Endothelial cell of umbilical vein (primary cell): ENCODE results near the gene GALNT17. TPM values are rescaled to one million over a fixed set of nuclear protein-coding genes. Genes with fewer than 3 reads are reported as not detected.

Experiments
- BruUV-seq: library from RNA; stranded (reverse); fragments of 400-500 nt; replicated peaks from 2 replicates; lab custom pipeline; 2021; lab: Mats Ljungman, UMichigan
- CTCF ChIA-PET: fragments of 300-600, 350-600 bp; sonication (Branson Sonifier 250); formaldehyde crosslinking; loops from one replicate; lab custom pipeline; 2021; ENCODE audit warnings: antibody characterized with exemption, inconsistent platforms; lab: Charles Lee
- POLR2A ChIA-PET: fragments of 300-600, 350-600 bp; sonication (Branson Sonifier 250); formaldehyde crosslinking; loops from one replicate; lab custom pipeline; 2021; ENCODE audit warnings: antibody characterized with exemption, inconsistent platforms; lab: Charles Lee
- DNase-seq: peaks from one replicate; pipeline ENCODE4 v3.0.0-alpha.2; 2011; ENCODE audit warnings: low read depth, low spot score
- FAIRE-seq: peaks from 2 replicates; lab custom pipeline; 2011; peaks lifted over from hg19 to GRCh38; lab: Jason Lieb, UNC
- H2AFZ ChIP-seq: 2 replicates; pipeline ENCODE4 v1.6.0; 2012; ENCODE audit warnings: low read depth, low read length, control low read depth, inconsistent platforms
- H3K27ac ChIP-seq: 2 replicates; pipeline ENCODE4 v1.5.1; 2011; ENCODE audit warnings: low read depth, mild to moderate bottlenecking, control low read depth, low read length, moderate library complexity; ENCODE audit not compliant: insufficient read depth
- H3K27me3 ChIP-seq, 2 experiments: 2 replicates each; pipeline versions ENCODE4 v1.6.0 to v1.6.1; 2011; ENCODE audit warnings: low read length in 2 of 2, mixed read lengths in 1 of 2; ENCODE audit not compliant: control insufficient read depth in 2 of 2, insufficient read depth in 2 of 2
- H3K36me3 ChIP-seq, 2 experiments: 2 replicates in 1 of 2; 3 replicates in 1 of 2; pipeline ENCODE4 v1.5.1; 2011; ENCODE audit warnings: low read length in 2 of 2, mild to moderate bottlenecking in 1 of 2, moderate library complexity in 1 of 2; ENCODE audit not compliant: control insufficient read depth in 2 of 2, insufficient read depth in 2 of 2; ENCODE audit errors: extremely low read depth in 1 of 2
- H3K4me1 ChIP-seq: 3 replicates; pipeline ENCODE4 v1.5.1; 2011; ENCODE audit warnings: mild to moderate bottlenecking, low read length; ENCODE audit not compliant: control insufficient read depth, insufficient read depth; ENCODE audit errors: extremely low read depth
- H3K4me2 ChIP-seq: 2 replicates; pipeline ENCODE4 v1.6.1; 2011; ENCODE audit warnings: low read length, control low read depth, mixed read lengths; ENCODE audit not compliant: insufficient read depth
- H3K4me3 ChIP-seq, 3 experiments: fragments of 200-600 bp in 1 of 3; sonication (generic), shearing (Covaris generic) in 1 of 3; replicated peaks in 1 of 3; 2 replicates each; pipeline ENCODE4 v1.5.1; 2011 to 2016; ENCODE audit warnings: control low read depth in 3 of 3, low read length in 3 of 3, mild to moderate bottlenecking in 2 of 3, inconsistent platforms in 1 of 3, low read depth in 1 of 3, moderate library complexity in 1 of 3; ENCODE audit not compliant: insufficient read depth in 1 of 3
- H3K79me2 ChIP-seq: 2 replicates; pipeline ENCODE4 v1.6.0; 2012; ENCODE audit warnings: low read length, inconsistent platforms; ENCODE audit not compliant: control insufficient read depth, insufficient read depth
- H3K9ac ChIP-seq: replicated peaks from 2 replicates; pipeline ENCODE3; 2011; ENCODE audit warnings: low read length, control low read depth; ENCODE audit not compliant: insufficient read depth; ENCODE audit errors: extremely low read depth
- H3K9me1 ChIP-seq: replicated peaks from 3 replicates; pipeline ENCODE4 v1.6.0; 2011; ENCODE audit warnings: mild to moderate bottlenecking, low read length; ENCODE audit not compliant: control insufficient read depth, insufficient read depth; ENCODE audit errors: extremely low read depth
- H3K9me3 ChIP-seq: replicated peaks from 2 replicates; pipeline ENCODE4 v1.5.1; 2012; ENCODE audit warnings: low read length, inconsistent platforms; ENCODE audit not compliant: control insufficient read depth, insufficient read depth
- H4K20me1 ChIP-seq: replicated peaks from 2 replicates; pipeline ENCODE3; 2011; ENCODE audit warnings: mild to moderate bottlenecking, low read length; ENCODE audit not compliant: control insufficient read depth, insufficient read depth; ENCODE audit errors: extremely low read depth
- CTCF ChIP-seq, 2 donors: IDR thresholded peaks; 1 replicate in 1 of 2; 2 replicates in 1 of 2; pipeline ENCODE4 v1.5.1; 2011; ENCODE audit warnings: low read length in 2 of 2, mild to moderate bottlenecking in 2 of 2, moderate library complexity in 2 of 2, control low read depth in 1 of 2, inconsistent platforms in 1 of 2, low read depth in 1 of 2; ENCODE audit not compliant: insufficient read depth in 1 of 2; ENCODE audit errors: extremely low read depth in 1 of 2
- EZH2 ChIP-seq: IDR thresholded peaks from 2 replicates; pipeline ENCODE4 v1.6.1; 2012; ENCODE audit warnings: borderline replicate concordance, low read depth, mild to moderate bottlenecking, moderate library complexity, low read length, inconsistent platforms; ENCODE audit not compliant: severe bottlenecking
- FOS ChIP-seq: IDR thresholded peaks from 2 replicates; pipeline ENCODE4 v1.6.1; 2011; ENCODE audit warnings: mild to moderate bottlenecking, low read length, moderate library complexity, borderline replicate concordance; ENCODE audit not compliant: insufficient read depth
- GATA2 ChIP-seq: IDR thresholded peaks from 2 replicates; pipeline ENCODE4 v1.7.0; 2011; ENCODE audit warnings: low read depth, mild to moderate bottlenecking, moderate library complexity, mixed read lengths, low read length; ENCODE audit not compliant: insufficient read length, insufficient read depth
- JUN ChIP-seq: IDR thresholded peaks from 2 replicates; pipeline ENCODE4 v1.6.1; 2011; ENCODE audit warnings: borderline replicate concordance, low read depth; ENCODE audit not compliant: insufficient read length, insufficient read depth
- MAX ChIP-seq: IDR thresholded peaks from 2 replicates; pipeline ENCODE4 v1.6.1; 2011; ENCODE audit not compliant: insufficient read depth, insufficient read length
- MYC ChIP-seq: IDR thresholded peaks from one replicate; pipeline ENCODE4 v1.6.1; 2011; ENCODE audit warnings: mild to moderate bottlenecking, low read depth, low read length
- POLR2A ChIP-seq: IDR thresholded peaks from 2 replicates; pipeline ENCODE4 v1.6.1; 2012; ENCODE audit warnings: low read depth, mild to moderate bottlenecking, control low read depth, low read length
- POLR2AphosphoS5 ChIP-seq: IDR thresholded peaks from 2 replicates; pipeline ENCODE4 v1.6.1; 2012; ENCODE audit warnings: low read depth, mild to moderate bottlenecking, control low read depth, low read length, moderate library complexity; ENCODE audit not compliant: insufficient read depth
- dilution Hi-C: fragments of 300-500 bp; cut with MboI; formaldehyde crosslinking; loops from one replicate; pipeline ENCODE4 v1.15.0; 2019; ENCODE audit warnings: low sequenced_read_pairs; ENCODE audit not compliant: extremely low pct_ligation_motif_present
- intact Hi-C: fragments of 100-400 bp; cut with micrococcal nuclease; formaldehyde crosslinking; loops from one replicate; pipeline ENCODE4 v1.10.0; 2022
- polyA plus RNA-seq, 4 experiments: library from polyadenylated mRNA; depleted of rRNA in 3 of 4; stranded (reverse) in 3 of 4; unstranded in 1 of 4; fragments of >200 nt; gene quantifications; 2 replicates each; pipeline versions ENCODE4 v1.2.1 to v1.2.3, GENCODE V29; 2011 to 2012; ENCODE audit warnings: missing spikeins in 1 of 4
- total RNA-seq: library from RNA; stranded (reverse); gene quantifications from 2 replicates; pipeline ENCODE4 v1.2.3, GENCODE V29; 2021

GALNT17 gene
- total and polyA plus RNA-seq, 2 donors (not counting 3 experiments of a cell fraction or from before 2014, with no cell fraction given) = not detected

GRCh38 chr7:71221049-71221448, 89.1 kb downstream of the GALNT17 start:
- POLR2A ChIA-PET = no interaction called here
- no peak overlapping the region for H3K4me2 ChIP-seq
- no peaks in the 10 kb centered on the region for H4K20me1 ChIP-seq
- TF ChIP-seq CTCF (IDR thresholded peaks at IDR 0.05; ENCODE audit: extremely low read depth in 1 of 2, insufficient read depth in 1 of 2, low read depth in 1 of 2, low read length in 2 of 2) (no peak), POLR2A (no peak), EZH2 (no peak), FOS (no peak), GATA2 (no peak), MYC (no peak), MAX (no peak), POLR2AphosphoS5 (no peak), JUN (no peak)
- no peaks in the 10 kb centered on the region for H3K79me2 ChIP-seq
- no TSS peak for BruUV-seq
- intact Hi-C loops (no loop called here), dilution Hi-C loops (no loop called here)
- no peaks in the 10 kb centered on the region for H3K27me3 ChIP-seq
- no peak overlapping the region for H3K27ac ChIP-seq
- H3K36me3 ChIP-seq = no peaks in the 10 kb centered on the region
- CTCF ChIA-PET = no interaction called here
- no peak for DNase-seq
- no peak overlapping the region for H2AFZ ChIP-seq
- no peak for FAIRE-seq
- no peaks in the 10 kb centered on the region for H3K9me1 ChIP-seq
- no peak overlapping the region for H3K9ac ChIP-seq
- no peaks in the 10 kb centered on the region for H3K4me1 ChIP-seq
- no peak overlapping the region for H3K4me3 ChIP-seq
- H3K9me3 ChIP-seq = peaks cover 3% of the 10 kb centered on the region
